NCI-H1048 (cell line): Measurements from ENCODE around the gene TULP1.
"Not testable (repeated sequence)": the region's sequence is repeated elsewhere in the genome, so short reads cannot be mapped to it uniquely, and the experiment has no call there.

Source experiments
- DNase-seq: peaks from one replicate; lab custom pipeline; 2025; lab: John Stamatoyannopoulos, UW

TULP1 gene

GRCh38 chr6:35521235-35521634 is 8.5 kb upstream of the TULP1 start:
- no peak for DNase-seq

- no peak for DNase-seq
Observed at GRCh38 chr6:35519313-35520015, 6.8 kb upstream of the TULP1 start.

GRCh38 chr6:35518566-35519312 is 6.0 kb upstream of the TULP1 start:
- DNase-seq, result no peak

GRCh38 chr6:35517978-35518377 is 5.3 kb upstream of the TULP1 start:
- not testable (repeated sequence) for DNase-seq

GRCh38 chr6:35516712-35517111 is 4.0 kb upstream of the TULP1 start:
- no peak for DNase-seq

- not testable (repeated sequence) for DNase-seq
Observed at GRCh38 chr6:35515939-35516338, 3.2 kb upstream of the TULP1 start.

- no peak for DNase-seq
Observed at GRCh38 chr6:35514587-35514986, 1.9 kb upstream of the TULP1 start.

- DNase-seq, result no peak
Observed at GRCh38 chr6:35512006-35512405, 690 bp downstream of the TULP1 start.

- DNase-seq, result no peak
Observed at GRCh38 chr6:35511562-35511941, 1.1 kb downstream of the TULP1 start.

- no peak for DNase-seq
Observed at GRCh38 chr6:35510916-35511561, 1.7 kb downstream of the TULP1 start.

GRCh38 chr6:35508542-35508941 is 4.2 kb downstream of the TULP1 start:
- no peak for DNase-seq

GRCh38 chr6:35508027-35508426 is 4.7 kb downstream of the TULP1 start:
- no peak for DNase-seq

- DNase-seq, result no peak
Observed at GRCh38 chr6:35507221-35507620, 5.5 kb downstream of the TULP1 start.

- DNase-seq, result no peak
Observed at GRCh38 chr6:35506536-35506935, 6.2 kb downstream of the TULP1 start.

GRCh38 chr6:35505999-35506412 is 6.7 kb downstream of the TULP1 start:
- no peak for DNase-seq

- no peak for DNase-seq
Observed at GRCh38 chr6:35503534-35503933, 9.2 kb downstream of the TULP1 start.

- no peak for DNase-seq
Observed at GRCh38 chr6:35501784-35502183, 10.9 kb downstream of the TULP1 start.

- no peak for DNase-seq
Observed at GRCh38 chr6:35500782-35501181, 11.9 kb downstream of the TULP1 start.

GRCh38 chr6:35499372-35499771 is 13.3 kb downstream of the TULP1 start:
- no peak for DNase-seq

GRCh38 chr6:35498422-35499067 is 14.2 kb downstream of the TULP1 start:
- no peak for DNase-seq

- no peak for DNase-seq
Observed at GRCh38 chr6:35497571-35498421, 14.9 kb downstream of the TULP1 start.
